ENCODE data around the gene KCNJ16.

KCNJ16 gene

DNA sequence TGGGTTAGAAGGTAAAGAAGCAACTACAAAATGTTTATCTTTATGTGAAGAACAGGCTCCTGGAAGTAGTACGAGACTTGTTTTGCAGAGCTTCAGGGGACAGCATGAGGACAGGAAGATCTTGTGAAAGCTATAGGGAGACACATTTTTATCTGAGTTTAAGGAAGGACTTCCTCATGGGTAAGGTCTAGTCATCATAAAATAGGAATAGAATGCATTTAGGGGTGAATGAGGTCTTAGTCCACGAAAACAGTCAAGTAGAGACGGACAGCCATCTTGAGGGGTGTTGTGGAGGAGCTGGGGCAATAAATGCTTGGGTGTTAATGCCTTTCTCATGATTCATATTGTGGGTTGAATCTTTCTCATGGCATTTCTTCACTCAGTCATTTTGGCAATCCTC, 24.3 kb downstream of the KCNJ16 start:
- DNase-seq = no peak

DNA sequence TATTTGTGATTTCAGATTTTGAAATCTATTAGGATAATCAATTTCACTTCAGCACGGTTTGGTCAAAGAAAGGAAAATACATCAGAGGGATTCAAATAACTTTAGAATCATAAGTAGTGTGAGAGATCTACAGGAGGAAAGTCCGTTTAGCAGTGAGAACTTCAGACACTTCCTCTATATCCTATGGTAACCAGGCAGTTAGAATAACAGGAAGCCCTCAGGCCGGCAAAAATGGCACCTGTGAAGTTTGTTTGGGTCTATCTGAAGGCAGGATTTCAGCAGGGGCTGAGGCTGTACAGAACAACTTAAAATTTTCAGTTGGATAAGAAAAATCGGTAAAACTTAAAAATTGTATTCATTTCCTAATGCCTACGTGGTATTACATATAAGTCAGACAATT, 24.9 kb downstream of the KCNJ16 start:
- no peak for DNase-seq

DNA sequence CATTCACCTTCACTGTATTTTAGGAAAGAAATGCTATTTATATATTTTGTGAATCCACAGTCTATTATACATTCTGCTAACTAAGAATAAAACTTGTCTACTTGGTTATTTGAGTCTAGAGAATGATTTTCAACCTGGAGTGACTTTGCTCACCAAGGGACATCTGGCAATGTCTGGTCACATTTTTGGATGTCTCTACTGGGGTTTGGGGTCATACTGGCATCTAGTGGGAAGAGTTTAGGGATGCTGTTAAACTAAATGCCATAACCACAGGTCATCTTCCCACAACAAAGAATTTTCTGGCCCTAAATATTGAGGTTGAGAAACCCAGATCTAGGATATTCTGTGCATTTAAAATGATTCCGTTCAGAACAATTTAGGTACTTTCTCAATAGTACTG, 26.0 kb downstream of the KCNJ16 start:
- DNase-seq = no peak

DNA sequence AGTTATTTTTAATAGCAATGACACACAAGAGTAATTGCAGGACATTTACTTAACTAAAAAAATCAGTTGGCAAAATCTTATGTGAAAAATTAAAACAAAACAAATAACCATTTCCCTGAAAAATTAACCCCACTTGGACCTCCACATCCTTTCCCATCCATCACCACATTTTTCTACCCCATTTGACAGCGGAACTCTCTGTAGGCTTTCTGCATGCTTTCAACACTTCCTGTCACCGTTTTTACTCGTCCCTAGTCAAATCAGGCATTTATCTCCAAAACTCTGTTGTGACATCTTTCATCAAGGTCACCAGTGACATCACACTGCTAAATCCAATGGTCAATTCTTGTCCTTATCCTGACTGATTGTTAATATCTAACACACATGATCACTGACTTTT, 27.5 kb downstream of the KCNJ16 start:
- no peak for DNase-seq

DNA sequence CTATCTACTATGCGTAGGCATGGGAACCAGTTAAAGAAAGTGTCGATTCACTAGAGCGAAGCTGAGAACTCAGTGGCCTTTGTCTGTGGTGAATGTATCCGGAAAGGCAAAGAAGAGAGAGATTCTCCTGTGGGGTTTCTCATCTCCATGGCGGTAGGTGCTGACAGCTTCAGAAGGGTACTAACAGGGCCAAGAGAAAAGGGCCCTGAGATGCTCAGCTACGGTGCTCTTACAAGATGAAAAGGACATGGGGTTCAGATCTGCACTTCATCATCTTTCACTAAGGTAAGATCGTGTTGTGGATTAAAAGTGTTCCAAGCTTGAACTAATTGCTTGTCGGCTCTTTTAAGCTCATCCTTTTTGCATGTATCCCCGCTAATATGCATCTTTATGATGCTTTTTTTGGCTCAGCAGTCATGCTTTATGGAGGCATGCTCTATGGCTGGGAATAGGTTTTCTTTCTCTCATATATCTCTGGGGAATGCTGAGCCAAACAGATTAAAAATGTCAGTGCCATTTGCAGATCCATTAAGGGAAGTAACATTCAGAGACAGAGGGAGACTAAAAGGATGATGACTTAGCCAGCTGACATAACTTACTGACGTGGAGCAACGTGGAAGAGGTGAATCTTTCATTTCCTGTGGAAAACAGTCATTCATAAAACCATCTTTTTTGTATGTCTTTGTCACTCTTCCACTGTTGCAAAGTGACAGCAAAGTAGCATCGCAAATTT, 29.9 kb downstream of the KCNJ16 start:
- DNase-seq = no peak

DNA sequence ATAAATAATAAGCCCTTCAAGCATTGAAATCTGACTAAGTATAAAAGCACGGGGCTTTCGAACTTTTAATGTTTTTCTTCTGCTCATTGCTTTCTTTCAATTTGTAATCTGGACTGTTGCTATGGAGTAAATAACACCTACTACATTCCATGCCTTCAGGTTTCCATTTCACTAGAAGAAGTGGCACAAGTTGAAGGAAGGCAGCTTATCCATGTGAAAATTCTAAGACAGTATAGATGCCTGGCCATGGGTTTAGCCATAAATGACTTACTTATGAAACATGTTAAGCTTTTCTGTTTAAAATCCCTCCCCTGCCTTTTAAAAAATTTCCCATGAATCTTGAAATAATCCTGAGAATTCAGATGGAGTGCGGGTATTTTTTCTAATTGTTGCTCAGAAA, 30.6 kb downstream of the KCNJ16 start:
- no peak for DNase-seq

DNA sequence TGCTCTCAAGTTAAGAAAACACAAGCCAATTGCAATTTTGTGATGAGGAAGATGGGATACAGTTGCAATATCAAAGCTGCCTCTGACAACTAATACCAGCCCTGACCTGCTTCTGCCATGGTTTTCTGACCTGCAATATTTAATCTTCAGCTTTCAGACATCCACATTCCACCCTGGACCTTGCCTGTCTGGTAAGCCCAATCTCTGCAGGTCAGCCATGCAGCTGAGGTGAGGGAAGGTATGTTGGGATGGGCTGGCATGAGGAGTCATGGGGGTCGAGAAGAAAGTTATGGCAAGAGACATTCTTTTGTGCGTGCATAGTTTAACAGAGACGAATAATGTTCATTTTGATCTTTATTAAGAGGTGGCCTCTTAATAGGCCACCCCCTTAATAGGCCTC, 31.5 kb downstream of the KCNJ16 start:
- no peak for DNase-seq

DNA sequence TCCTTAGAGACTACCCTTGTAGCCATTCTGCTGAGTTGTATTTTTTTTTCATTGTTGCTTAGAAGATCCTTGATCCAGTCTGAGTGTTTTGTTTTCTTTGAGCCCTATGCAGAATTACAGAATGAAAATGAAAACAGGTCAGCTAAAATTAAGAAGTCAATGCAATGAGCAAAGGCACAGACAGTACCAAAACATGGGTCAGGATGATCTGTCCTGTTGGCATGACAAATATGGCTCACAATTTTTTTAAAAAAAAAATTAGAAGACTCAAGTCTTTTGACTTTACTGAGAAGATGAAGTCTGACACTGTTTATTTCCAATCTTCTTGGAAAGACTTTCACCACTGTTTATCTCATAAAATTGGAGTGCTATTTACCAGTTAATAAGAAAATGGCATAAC, 32.4 kb downstream of the KCNJ16 start:
- DNase-seq = no peak

DNA sequence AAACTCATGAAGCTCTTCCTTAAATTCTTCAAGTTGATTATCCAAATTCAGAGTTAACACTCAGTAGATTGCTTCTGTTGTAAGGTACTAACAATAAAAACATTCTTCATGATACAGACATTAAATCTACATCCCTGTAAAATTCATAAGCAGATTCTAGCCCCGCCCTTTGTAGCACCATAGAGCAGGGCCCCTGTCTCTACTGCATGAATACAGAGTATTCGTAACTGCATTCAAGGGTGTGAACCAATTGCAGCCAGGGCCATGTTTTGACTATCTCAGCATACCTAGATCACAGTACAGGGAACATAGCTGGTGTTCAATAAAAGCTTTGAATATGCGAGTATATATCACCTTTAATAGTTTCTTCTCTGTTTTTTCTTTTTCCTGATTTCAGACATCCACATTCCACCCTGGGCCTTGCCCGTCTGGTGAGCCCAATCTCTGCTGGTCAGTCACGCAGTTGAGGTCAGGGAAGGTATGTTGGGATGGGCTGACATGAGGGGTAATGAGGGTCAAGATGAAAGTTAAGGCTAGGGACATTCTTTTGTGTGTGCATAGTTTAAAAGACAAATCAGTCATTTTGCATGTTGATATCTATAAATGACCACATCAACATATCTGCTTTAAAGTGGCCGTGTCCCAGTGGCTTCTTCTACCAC, 33.0 kb downstream of the KCNJ16 start:
- DNase-seq = no peak

DNA sequence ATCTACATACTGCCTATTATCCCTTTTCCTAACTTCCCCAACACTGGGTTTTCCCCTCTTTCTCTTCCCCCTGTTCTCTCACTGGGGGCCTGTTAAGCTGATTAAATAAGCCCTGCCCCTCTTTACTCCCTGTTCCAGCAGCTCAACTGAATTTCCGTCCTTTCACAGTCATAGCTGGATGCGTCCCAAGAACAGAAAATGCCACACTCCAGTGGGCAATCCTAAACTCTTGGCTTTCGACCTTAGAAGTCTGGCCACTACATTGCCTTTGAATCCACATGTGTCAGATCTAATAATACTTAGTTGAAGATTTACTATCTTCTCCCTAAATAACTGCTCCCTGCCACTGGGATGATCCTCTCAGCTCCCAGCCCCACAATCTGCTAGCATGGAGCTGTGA, 34.5 kb downstream of the KCNJ16 start:
- no peak for DNase-seq

DNA sequence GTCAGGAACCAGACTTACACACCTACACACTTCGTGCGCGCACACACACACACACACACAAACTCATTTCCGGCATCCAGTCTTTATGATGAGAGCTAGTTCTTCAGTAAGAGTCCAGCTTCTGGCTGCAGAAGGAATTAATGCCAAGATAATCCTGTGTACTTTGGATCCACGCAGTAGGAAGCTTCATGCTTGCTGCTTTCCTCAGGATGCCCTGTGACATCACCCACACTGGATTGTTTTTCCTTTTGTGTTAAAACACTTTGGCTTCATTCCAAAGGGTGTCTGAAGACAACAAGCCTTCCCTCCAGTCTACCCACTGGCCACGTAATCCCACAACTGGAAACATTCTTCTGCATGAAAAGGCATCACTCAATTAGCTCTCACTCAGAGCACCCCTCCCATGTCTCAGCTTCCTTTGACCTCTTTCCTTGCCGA, 35.4 kb downstream of the KCNJ16 start:
- no peak for DNase-seq

DNA sequence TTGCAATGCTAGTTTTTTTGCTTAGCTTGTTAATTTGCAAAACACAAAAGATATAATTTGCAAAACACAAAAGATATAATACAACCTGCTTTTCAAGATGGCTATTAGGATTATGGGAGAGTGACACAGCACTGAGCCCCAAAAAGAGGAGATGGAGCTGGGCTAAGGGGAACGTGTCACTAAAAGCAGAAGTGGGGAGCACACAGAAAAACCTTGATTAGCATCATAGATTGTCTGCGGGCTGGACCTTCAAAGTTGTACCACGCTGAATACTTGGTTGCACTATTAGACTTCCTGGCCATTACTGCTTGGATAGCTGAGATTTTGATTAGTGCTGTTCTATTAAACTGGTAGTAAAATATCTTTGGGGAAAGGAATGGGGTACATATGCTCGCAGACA, 36.2 kb downstream of the KCNJ16 start:
- DNase-seq = no peak

DNA sequence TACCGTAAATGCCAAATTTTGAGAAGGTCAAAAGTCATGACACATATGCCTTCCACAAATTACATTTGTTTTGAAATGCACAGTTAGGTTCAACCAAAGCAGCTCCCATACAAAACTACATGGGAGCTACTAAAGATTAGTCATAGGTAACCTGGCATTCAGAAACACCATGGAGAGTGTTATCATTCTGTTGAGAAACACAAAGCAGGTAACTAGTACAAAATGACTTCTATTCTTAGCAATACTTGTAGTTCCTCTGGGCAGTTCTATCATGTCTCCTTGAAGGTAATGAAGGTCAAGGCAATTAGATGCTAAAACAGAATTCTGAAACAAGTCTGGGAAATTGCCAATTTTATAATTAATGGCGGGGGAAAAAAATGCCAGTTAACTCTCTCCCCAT, 39.4 kb downstream of the KCNJ16 start:
- DNase-seq = no peak

DNA sequence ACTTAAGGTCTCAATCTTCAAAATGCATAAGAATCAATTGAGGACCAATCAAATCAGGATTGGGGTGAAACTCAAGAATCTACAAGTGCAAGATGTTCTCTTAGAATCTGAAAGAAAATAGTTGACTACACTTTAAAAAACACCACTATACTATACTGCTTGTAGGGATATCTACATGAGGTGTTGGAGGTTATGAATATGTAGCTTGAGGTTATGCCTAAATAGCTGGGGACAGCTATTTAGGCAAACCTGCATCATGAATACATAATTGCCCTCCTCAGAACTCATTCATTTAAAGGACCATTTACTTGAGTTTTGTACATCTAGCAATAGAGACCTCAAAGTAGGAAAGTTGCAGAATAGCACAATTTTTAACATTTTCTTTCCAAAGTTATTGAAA, 40.1 kb downstream of the KCNJ16 start:
- DNase-seq = no peak

DNA sequence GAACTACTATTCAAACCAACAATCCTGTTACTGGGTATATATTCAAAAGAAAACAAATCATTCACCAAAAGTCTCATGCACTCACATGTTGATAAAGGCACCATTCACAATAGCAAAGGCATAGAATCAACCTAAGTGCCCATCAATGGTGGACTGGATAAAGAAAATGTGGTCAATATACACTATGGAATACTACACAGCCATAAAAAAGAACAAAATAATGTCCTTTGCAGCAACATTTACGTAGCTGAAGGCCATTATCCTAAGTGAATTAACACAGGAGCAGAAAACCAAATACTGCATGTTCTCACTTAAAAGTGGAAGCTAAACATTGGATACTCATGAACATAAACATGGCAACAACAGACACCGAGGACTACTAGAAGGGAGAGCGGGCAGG, 41.9 kb downstream of the KCNJ16 start:
- DNase-seq = no peak

DNA sequence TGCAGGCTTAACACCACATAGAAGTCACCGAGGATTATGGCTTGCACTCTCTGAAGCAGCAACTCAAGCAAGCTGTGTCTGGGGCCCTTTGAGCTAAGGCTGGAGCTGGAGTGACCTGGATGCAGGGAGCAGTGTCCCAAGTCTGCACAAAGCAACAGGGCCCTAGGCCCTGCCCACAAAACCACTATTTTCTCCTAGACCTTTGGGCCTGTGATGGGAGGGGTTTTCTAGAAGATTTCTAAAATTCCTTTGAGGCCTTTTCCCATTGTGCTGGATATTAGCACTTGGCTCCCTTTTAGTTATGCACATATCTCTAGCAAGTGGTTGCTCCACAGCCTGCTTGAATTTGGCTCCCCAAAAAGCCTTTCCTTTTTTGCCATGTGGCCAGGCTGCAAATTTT, 44.5 kb downstream of the KCNJ16 start:
- no peak for DNase-seq

DNA sequence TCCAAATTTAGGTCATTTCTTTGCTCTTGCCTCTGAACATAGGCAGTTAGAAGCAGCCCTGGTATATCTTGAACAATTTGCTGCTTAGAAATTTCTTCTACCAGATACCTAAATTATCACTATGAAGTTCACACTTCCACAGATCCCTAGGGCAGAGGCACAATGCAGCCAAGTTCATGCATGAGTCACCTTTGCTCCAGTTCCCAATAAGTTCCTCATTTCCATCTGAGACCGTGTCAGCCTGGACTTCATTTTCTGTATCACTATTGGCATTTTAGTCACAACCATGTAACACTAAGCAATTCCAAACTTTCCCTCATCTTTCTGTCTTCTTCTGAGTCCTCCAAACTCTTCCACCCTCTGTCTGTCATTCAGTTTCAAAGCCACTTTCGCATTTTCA, 45.0 kb downstream of the KCNJ16 start:
- no peak for DNase-seq

DNA sequence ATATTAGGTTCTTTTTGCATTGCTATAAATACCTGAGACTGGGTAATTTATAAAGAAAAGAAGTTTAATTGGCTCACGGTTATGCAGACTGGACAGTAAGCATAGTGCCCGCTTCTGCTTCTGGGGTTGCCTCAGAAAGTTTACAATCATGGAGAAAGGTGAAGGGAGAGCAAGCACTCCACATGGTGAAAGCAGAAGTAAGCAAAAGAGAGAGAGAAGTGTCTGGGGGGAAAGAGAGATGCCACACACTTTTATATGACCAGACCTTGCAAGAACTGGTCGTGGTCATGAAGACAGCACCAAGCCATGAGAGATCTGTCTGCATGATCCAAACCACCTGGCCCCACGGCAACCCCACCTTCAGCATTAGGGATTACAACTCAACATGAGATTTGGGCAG, 45.4 kb downstream of the KCNJ16 start:
- DNase-seq = no peak

DNA sequence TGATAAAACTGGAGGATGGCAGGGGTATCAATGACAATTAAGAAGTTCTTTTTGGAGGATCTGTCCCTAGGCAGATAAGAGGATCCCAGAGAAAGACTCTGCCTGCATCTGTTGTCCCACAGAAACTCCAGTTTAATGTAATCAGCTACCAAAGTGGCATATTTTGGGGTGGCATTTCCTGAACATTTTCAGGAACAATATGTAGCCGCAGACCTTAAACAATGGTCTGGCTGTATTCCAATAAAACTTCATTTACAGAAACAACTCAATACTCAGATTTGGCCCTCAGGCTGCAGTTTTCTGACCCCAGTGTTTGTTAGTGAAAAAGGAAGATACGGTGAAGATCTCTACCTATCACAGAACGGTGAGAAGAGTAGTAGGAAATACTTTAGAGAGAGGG, 46.1 kb downstream of the KCNJ16 start:
- no peak for DNase-seq

DNA sequence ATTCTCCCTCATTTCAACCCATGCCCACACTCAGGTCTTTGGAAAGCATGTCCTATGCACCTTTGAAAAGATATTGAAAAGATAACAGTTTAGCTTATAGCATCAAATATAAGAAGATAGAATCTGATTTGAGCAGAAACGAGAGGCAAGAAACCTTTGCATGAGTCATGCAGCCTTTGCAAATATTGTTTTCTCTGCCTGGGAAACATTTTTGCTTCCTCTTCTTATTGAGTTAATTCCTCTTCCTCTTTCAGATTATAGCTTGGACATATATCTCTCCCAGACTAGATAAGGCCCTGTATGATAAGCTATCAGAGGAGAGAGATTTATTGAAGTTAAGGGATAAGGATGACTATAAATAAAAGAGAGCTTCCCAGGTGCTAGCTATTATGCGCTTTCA, 48.2 kb downstream of the KCNJ16 start:
- DNase-seq = no peak

DNA sequence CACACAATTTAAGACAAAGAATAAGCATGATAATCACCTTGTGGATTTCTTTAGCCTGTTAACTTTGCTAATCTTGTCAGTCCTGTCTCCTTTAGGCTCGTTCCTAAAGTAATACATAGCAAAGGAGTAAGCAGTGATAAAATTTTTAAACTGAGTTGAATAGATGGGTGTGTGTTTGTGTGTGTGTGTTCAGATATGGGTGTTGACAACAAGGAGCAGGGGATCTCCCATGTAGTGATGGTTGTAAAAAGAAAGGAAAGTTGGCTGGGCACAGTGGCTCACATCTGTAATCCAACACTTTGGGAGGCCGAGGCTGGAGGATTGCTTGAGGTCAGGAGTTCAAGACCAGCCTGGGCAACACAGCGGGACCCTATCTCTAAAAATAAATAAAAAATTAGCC, 49.7 kb downstream of the KCNJ16 start:
- no peak for DNase-seq

DNA sequence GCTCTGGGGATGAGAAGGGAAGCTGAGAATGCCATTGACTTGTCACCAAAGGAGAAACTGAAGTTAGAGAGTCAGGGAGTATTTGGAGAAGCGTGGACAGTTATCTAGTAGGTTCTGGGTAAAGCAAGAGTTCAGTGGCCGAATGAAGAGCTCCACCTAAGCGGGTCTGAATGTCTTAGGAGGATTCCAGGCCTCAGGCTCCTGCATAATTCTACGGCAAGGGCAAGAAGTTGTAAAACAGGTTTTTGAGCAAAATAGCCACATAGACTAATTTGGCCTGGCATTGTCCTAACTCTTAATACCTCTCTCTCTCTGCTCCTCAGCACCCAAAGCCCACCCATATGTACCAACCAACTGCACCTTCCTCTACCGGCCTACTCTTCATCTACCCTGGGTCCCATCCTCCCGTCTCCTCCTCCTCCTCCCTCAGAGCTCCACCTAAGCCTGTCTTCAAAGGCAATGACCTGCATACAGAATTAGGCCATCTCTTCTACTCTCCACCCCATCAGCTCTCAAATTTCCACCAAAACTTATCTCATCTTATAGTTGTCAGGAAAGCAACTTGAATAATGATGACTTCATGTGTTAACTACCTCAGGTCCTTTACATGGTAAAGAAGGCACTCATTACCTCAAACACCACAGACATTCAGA, 52.3 kb downstream of the KCNJ16 start:
- DNase-seq = no peak

DNA sequence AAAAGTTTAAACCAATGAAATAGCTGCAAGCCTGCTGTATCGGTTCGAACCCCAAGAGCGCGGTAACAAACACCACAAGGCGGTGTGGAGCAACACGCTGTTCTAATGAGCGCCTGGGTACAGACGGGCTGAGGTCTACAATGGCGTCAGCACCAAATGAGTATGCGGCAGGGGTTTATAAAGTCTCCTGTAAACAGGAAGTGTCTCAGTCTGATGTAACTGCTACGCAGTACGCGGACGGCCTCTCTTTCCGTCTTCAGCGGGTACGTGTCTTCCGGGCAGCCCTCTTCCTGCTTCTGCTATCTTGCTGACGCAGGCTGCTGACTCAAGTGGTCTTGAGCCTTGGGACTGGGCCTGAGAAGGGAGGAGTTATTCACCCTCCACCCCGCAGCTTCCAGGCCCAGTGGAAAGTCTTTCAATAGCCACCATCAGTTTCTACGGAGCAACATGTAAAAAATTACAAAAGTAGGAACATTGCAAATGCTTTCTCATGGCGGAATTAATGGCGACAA, 53.8 kb downstream of the KCNJ16 start:
- no peak for DNase-seq

DNA sequence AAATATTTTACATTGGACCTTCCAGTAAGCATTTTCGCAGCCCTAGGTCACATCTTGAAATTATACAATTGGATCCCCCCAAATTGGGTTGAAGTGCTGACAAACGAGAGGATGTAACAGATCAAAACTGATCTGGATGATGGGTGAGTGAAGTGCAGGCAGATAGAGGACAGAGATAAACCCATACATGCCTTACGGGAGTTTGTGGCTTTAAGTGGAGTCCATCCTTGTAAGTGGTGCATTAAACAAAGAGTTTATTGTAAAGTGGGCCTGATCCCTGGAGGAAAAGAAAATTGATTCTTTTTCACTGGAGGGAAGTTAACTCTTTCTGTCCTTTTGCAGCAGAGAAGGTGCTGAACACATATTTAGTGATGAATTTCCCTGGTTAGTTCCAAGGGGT, 55.3 kb downstream of the KCNJ16 start:
- no peak for DNase-seq

Data from stimulated activated CD4-positive, alpha-beta T cell treated with anti-CD3 and anti-CD28 coated beads, Interleukin-4, amount 100 ng/mL, for 4 hours (primary cell).